Thoracic aorta (tissue), 2 donors: Measurements from ENCODE around the gene KEAP1. TPM values are rescaled to one million over a fixed set of nuclear protein-coding genes. Genes with fewer than 3 reads are reported as not detected.
"Not testable (repeated sequence)": the region's sequence is repeated elsewhere in the genome, so short reads cannot be mapped to it uniquely, and the experiment has no call there.

Experiments
- ATAC-seq: fragments of 150-250 bp; one replicate; pipeline ENCODE4 v1.8.0; 2017; ENCODE audit warnings: low read depth; ENCODE audit not compliant: insufficient number of reproducible peaks, low FRiP score
- DNase-seq: peaks from one replicate; pipeline ENCODE4 v3.0.0-alpha.2; 2020; ENCODE audit warnings: low spot score
- H3K27ac ChIP-seq, 2 donors: fragments of 200-600 bp; sonication (generic); 1 replicate in 1 of 2; 2 replicates in 1 of 2; pipeline ENCODE4 v1.5.1; 2016; ENCODE audit warnings: mild to moderate bottlenecking in 2 of 2, moderate library complexity in 2 of 2
- H3K27me3 ChIP-seq: fragments of 200-600 bp; sonication (generic); replicated peaks from 2 replicates; pipeline ENCODE4 v1.6.0; 2016; ENCODE audit warnings: mild to moderate bottlenecking; ENCODE audit not compliant: insufficient read depth
- H3K36me3 ChIP-seq: fragments of 200-600 bp; sonication (generic); one replicate; pipeline ENCODE4 v1.5.1; 2016
- H3K4me1 ChIP-seq, 2 donors: fragments of 200-600 bp; sonication (generic); 1 replicate in 1 of 2; 2 replicates in 1 of 2; pipeline versions ENCODE4 v1.5.1 to v1.6.0; 2016; ENCODE audit warnings: low read depth in 2 of 2, mild to moderate bottlenecking in 1 of 2; ENCODE audit not compliant: control insufficient read depth in 1 of 2
- H3K4me3 ChIP-seq: fragments of 200-600 bp; sonication (generic); 2 replicates; pipeline ENCODE4 v1.5.1; 2016; ENCODE audit warnings: mild to moderate bottlenecking
- H3K9me3 ChIP-seq: fragments of 200-600 bp; sonication (generic); 2 replicates; pipeline ENCODE4 v1.5.1; 2016
- total RNA-seq, 2 donors: library from RNA; depleted of rRNA; stranded (reverse); fragments of >200 nt; gene quantifications; one replicate each; pipeline versions ENCODE4 v1.1.0 to v1.2.3, GENCODE V29; 2016
- TF ChIP-seq, protein P1 (sequence below): fragments of 200-600 bp; sonication (generic); IDR thresholded peaks from one replicate; pipeline ENCODE4 v1.5.1; 2019; ENCODE audit warnings: antibody characterized with exemption

The KEAP1 gene
- total RNA-seq, 2 donors from 2014 or later, result 42.0 to 57.3 TPM

DNA sequence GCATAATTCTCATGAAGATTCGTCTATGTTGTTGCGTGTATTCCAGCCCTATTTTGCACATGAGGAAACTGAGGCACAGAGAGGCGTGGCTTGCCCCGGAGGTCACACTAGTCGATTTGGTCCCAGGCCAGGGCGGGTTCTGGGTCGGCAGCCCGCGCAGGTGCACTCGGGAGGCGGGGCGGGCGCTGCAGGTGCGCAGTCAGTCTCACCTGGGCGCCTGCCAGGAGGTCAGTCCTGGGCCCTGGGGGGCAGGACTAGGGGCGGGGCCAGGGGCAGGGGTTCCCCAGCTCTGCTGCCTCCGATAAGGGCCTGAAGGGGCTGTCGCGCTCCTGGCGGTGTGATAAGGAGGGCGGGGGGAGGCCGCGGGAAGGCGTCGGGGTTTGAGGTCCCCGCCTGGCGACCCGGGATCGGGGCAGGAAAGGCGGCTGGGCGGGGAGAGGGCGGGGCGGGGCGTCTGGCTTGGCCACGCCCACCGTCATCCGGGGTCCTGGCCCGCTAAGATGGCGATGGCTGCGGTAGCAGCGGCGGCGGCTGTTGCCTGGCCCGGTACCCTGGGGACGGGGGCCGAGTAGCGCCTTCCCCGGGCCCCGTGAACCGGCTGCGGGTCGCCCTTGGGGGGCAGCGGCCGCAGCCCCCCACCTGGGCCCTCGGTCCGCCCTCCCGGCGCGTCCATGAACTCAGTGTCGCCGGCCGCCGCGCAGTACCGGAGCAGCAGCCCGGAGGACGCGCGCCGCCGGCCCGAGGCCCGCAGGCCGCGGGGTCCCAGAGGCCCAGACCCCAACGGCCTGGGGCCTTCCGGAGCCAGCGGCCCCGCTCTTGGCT lies 40.5 kb upstream of the KEAP1 start, which contains the start of gene ATG4D:
ATG4D (plus strand) TSS at position 485 of the 822 bp plus-strand sequence; CDS start at position 672, 187 bp downstream.
- ATAC-seq (peak; percentile 84), DNase-seq (no peak)
- Histone ChIP-seq H3K27ac (peak within 1 kb of the TSS; percentile 81 to 82), H3K9me3 (no peaks in the 10 kb centered on the region), H3K4me1 (peaks cover 12 to 18% of the 10 kb centered on the region in 2 donors), H3K27me3 (no peaks in the 10 kb centered on the region), H3K4me3 (peak within 1 kb of the TSS; percentile 98), H3K36me3 (peaks cover 5% of the 10 kb centered on the region)
- TF ChIP-seq, protein P1, sequence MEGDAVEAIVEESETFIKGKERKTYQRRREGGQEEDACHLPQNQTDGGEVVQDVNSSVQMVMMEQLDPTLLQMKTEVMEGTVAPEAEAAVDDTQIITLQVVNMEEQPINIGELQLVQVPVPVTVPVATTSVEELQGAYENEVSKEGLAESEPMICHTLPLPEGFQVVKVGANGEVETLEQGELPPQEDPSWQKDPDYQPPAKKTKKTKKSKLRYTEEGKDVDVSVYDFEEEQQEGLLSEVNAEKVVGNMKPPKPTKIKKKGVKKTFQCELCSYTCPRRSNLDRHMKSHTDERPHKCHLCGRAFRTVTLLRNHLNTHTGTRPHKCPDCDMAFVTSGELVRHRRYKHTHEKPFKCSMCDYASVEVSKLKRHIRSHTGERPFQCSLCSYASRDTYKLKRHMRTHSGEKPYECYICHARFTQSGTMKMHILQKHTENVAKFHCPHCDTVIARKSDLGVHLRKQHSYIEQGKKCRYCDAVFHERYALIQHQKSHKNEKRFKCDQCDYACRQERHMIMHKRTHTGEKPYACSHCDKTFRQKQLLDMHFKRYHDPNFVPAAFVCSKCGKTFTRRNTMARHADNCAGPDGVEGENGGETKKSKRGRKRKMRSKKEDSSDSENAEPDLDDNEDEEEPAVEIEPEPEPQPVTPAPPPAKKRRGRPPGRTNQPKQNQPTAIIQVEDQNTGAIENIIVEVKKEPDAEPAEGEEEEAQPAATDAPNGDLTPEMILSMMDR, result no peak

DNA sequence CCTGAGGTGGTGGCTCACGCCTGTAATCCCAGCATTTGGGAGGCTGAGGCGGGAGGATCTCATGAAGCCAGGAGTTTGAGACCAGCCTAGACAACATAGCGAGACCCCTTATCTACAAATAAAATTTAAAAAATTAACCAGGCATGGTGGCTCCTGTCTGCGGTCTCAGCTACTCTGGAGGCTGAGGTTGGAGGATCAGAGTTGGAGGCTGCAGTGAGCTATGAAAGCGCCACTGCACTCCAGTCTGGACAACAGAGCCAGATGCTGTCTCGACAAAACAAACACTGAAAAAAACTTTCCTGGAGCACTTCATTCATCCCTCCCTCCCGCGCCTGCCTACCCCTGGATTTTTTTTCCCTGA lies 39.9 kb upstream of the KEAP1 start:
- H3K4me1 ChIP-seq, result peaks cover 12 to 18% of the 10 kb centered on the region in 2 donors
- H3K4me3 ChIP-seq, result peak overlapping the region; percentile 98
- no peak overlapping the region for H3K27ac ChIP-seq
- ATAC-seq, result no peak
- no peaks in the 10 kb centered on the region for H3K27me3 ChIP-seq
- no peak for DNase-seq
- H3K36me3 ChIP-seq, result peaks cover 5% of the 10 kb centered on the region
- H3K9me3 ChIP-seq, result no peaks in the 10 kb centered on the region
- TF ChIP-seq, protein P1, result no peak

DNA sequence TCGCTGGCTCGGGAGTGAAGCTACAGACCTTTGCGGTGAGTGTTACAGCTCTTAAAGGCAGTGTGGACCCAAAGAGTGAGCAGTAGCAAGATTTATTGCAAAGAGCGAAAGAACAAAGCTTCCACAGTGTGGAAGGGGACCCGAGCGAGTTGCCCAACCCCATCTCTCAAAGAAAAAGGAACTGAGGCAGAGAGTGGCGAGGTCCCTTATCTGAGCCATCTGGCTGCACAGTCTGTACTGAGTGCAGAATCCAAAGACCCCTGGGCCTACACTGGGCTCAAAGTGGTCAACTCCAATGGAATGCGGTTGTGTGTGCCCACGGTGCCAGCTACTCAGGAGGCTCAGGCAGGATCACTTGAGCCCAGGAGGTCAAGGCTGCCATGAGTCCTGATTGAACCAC lies 35.9 kb upstream of the KEAP1 start:
- H3K4me1 ChIP-seq, H3K27ac ChIP-seq, ATAC-seq, H3K9me3 ChIP-seq, DNase-seq, H3K36me3 ChIP-seq, H3K4me3 ChIP-seq, H3K27me3 ChIP-seq: not testable (repeated sequence)

DNA sequence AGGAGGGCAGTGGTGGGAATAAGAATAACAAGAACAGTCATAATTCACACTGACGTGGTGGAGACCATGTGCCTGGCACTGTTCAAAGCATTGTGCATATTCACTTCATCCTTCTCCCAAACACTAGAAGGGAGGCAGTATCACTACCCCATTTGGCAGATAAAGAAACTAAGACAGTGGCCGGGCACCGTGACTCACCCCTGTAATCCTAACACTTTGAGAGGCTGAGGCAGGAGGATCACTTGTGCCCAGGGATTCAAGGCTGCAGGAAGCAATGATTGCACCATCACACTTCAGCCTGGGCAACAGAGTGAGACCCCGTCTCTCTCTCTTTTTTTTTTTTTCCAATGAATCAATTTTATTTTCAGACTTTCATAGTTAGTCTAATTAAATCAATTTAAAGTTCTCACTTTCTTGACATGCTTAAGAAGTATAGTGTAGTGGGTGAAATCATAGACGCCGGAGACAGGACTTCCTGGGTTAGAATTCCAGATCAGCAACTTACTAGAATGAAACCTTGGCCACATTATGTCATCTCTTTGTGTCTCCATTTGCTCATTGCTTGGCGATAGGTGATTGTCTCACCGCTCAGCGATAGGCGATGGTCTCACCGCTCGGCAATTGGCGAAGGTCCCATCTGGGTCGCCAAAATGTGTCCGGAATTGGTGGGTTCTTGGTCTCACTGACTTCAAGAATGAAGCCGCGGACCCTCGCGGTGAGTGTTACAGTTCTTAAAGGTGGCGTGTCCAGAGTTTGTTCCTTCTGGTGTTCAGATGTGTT lies 35.2 kb upstream of the KEAP1 start:
- ATAC-seq (no peak), DNase-seq (no peak)
- H3K9me3 ChIP-seq, result no peaks in the 10 kb centered on the region
- TF ChIP-seq, protein P1, result no peak
- H3K27ac ChIP-seq, result no peak overlapping the region
- peaks cover 3 to 7% of the 10 kb centered on the region in 2 donors for H3K4me1 ChIP-seq
- H3K36me3 ChIP-seq, result no peaks in the 10 kb centered on the region
- H3K27me3 ChIP-seq, result no peaks in the 10 kb centered on the region
- H3K4me3 ChIP-seq, result no peak overlapping the region

DNA sequence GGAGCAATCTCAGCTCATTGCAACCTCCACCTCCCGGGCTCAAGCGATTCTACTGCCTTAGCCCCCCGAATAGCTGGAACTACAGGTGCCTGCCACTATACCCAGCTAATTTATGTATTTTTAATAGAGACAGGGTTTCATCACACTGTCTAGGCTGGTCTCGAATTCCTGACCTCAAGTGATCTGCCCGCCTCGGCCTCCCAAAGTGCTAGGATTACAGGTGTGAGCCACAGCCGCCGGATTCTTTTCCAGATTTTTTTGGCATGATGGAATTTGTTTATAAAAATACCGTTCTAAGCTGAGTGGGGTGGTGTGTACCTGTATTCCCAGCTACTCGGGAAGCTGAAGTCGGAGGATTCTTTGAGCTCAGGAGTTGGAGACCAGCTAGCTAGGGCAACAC lies 34.5 kb upstream of the KEAP1 start:
- DNase-seq (no peak), ATAC-seq (no peak)
- Histone ChIP-seq H3K27me3 (no peaks in the 10 kb centered on the region), H3K9me3 (no peaks in the 10 kb centered on the region), H3K4me1 (peaks cover 0 to 6% of the 10 kb centered on the region in 2 donors), H3K36me3 (no peaks in the 10 kb centered on the region), H3K27ac (no peak overlapping the region), H3K4me3 (no peak overlapping the region)
- TF ChIP-seq, protein P1, result no peak
